Fibroblast of villous mesenchyme (primary cell): ENCODE measurements around the gene BMP2K. TPM values are rescaled to one million over a fixed set of nuclear protein-coding genes. Genes with fewer than 3 reads are reported as not detected.
"Not testable (repeated sequence)": the region's sequence is repeated elsewhere in the genome, so short reads cannot be mapped to it uniquely, and the experiment has no call there.

Source experiments
- DNase-seq: peaks from one replicate; pipeline ENCODE4 v3.0.0-alpha.2; 2010; ENCODE audit warnings: low read depth
- H3K4me3 ChIP-seq: 2 replicates; pipeline ENCODE4 v1.5.1; 2011; ENCODE audit warnings: low read depth, mild to moderate bottlenecking, low read length
- CTCF ChIP-seq: IDR thresholded peaks from 2 replicates; pipeline ENCODE4 v1.5.1; 2012; ENCODE audit warnings: low read depth, mild to moderate bottlenecking, low read length; ENCODE audit not compliant: insufficient read depth
- total RNA-seq: library from RNA; depleted of rRNA; stranded (reverse); fragments of >200 nt; gene quantifications from 2 replicates; pipeline ENCODE4 v1.2.3, GENCODE V29; 2012

The BMP2K gene
- total RNA-seq, 1 donor, result 173 TPM

- H3K4me3 ChIP-seq, result no peak overlapping the region
- no peak for TF ChIP-seq CTCF
- DNase-seq, result no peak
Measured at GRCh38 chr4:78809928-78810835, 34.0 kb downstream of the BMP2K start.

GRCh38 chr4:78811034-78811433 is 34.9 kb downstream of the BMP2K start:
- no peak for TF ChIP-seq CTCF
- no peak overlapping the region for H3K4me3 ChIP-seq
- DNase-seq, result peak; percentile 10

GRCh38 chr4:78818530-78819079 is 42.5 kb downstream of the BMP2K start:
- DNase-seq, result peak; percentile 24
- H3K4me3 ChIP-seq, result no peak overlapping the region
- TF ChIP-seq CTCF, result no peak

GRCh38 chr4:78824001-78824400 is 47.9 kb downstream of the BMP2K start:
- H3K4me3 ChIP-seq, result no peak overlapping the region
- DNase-seq, result no peak
- TF ChIP-seq CTCF, result no peak

- no peak for TF ChIP-seq CTCF
- DNase-seq, result no peak
- H3K4me3 ChIP-seq, result no peak overlapping the region
Measured at GRCh38 chr4:78827191-78827590, 51.0 kb downstream of the BMP2K start.

GRCh38 chr4:78829296-78829695 is 53.1 kb downstream of the BMP2K start:
- DNase-seq, result peak; percentile 54
- no peak for TF ChIP-seq CTCF
- H3K4me3 ChIP-seq, result no peak overlapping the region

- H3K4me3 ChIP-seq, DNase-seq: not testable (repeated sequence)
Measured at GRCh38 chr4:78839676-78840075, 63.5 kb downstream of the BMP2K start.

- not testable (repeated sequence) for H3K4me3 ChIP-seq, DNase-seq
Measured at GRCh38 chr4:78840286-78840685, 64.1 kb downstream of the BMP2K start.
